Stimulated activated CD4-positive, alpha-beta T cell treated with anti-CD3 and anti-CD28 coated beads, TNF-alpha, amount 100 ng/mL, for 48 hours (primary cell): ENCODE data around the gene BTBD1.
"Not testable (repeated sequence)": the region's sequence is repeated elsewhere in the genome, so short reads cannot be mapped to it uniquely, and the experiment has no call there.

ENCODE experiments used
- DNase-seq, 3 donors: peaks; one replicate each; pipeline ENCODE4 v3.0.0-alpha.2; 2020; ENCODE audit warnings: low read depth in 3 of 3

The BTBD1 gene

GRCh38 chr15:83094583-83094982 lies 27.5 kb upstream of the BTBD1 start:
- no peak for DNase-seq

DNA sequence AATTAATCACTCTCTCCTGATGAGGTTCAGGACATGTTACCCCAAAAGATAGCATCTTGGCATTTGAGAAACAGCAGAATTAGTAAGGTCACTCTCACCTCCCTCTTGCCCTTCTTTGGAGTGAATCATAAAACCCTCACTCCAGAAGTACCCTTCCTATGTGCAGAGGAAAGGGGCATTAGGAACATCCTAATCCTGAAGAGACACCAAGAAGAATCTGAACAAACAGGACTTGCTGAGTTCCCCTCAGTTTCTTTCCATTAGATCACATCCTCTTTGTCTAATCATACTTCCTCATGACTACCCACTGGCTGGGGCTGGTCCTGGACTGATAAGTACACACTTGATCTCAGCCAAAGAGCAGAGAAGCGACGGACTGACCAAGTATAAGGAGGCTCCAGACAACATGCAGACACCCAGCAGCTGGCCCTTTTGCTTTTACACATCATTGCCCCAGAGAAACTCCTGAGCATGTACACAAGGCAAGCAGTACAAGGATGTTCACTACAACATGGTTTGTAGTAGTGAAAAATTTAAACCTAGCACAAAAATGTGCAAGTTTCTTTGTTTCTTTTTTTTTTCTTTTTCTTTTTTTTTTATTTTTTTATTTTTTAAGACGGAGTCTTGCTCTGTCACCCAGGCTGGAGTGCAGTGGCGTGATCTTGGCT lies 25.4 kb upstream of the BTBD1 start:
- DNase-seq = no peak

DNA sequence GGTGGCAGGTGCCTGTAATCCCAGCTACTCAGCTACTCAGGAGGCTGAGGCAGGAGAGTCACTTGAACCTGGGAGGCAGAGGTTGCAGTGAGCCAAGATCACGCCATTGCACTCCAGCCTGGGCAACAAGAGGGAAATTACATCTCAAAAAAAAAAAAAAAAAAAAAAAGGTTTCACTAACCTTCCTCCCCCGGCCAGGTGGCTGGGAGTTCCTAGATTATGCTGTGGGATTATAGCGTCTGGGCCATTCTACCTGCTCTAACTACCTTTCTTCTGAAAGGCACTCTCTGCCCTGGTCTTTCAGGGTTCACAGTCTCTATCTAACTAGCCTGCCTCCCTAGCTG lies 24.9 kb upstream of the BTBD1 start:
- not testable (repeated sequence) for DNase-seq

GRCh38 chr15:83090465-83090864 lies 23.4 kb upstream of the BTBD1 start:
- no peak for DNase-seq

- no peak for DNase-seq
Measured at GRCh38 chr15:83088876-83089275, 21.8 kb upstream of the BTBD1 start.

GRCh38 chr15:83087576-83087975 lies 20.5 kb upstream of the BTBD1 start:
- DNase-seq = no peak

GRCh38 chr15:83085864-83086552 lies 19.0 kb upstream of the BTBD1 start:
- not testable (repeated sequence) for DNase-seq

DNA sequence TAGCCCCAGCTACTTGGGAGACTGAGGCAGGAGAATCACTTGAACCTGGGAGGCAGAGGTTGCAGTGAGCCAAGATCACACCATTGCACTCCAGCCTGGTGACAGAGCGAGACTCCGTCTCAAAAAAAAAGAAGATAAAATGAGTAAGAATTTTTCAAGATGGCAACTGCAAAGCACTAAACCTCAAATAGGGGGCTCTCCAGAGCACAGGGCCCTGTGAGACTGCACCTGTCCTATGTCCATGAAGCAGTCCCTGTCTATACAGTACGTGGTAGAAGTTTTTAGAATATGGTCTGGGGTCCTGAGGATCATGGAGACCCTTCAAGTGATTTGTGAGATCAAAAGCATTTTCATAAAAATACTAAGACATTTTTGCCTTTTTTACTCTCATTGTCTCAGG lies 18.4 kb upstream of the BTBD1 start:
- not testable (repeated sequence) for DNase-seq

DNA sequence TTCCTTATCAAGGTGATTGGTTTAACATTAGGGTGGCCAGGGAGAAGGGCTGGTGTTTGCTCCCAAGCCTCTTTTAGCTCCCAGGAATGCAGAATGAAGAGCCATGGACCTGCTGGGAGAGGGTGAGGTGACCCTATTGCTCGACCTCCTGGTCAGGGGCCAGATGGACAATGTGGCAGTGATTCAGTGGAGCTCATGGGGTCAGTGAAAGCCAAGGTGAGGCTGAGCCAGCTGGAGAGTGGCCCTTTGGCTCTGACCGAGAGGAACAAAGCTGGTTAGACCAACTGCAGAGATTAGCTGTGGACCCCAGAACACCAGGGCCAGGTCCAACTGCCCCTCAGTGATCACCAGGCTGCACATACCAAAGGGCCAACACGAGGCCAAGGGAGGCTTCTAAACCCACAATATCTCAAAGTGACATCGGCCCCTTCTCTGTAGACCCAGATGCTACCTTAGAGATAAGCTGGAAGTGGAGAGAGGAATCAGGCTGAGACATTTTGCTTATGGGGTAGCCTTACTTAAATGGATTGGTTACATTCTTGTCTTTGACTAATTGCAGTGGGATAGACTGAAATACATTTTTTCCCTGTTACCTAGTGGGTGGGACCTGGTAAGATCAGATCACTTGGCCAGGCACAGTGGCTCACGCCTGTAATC lies 15.8 kb upstream of the BTBD1 start:
- no peak for DNase-seq

DNA sequence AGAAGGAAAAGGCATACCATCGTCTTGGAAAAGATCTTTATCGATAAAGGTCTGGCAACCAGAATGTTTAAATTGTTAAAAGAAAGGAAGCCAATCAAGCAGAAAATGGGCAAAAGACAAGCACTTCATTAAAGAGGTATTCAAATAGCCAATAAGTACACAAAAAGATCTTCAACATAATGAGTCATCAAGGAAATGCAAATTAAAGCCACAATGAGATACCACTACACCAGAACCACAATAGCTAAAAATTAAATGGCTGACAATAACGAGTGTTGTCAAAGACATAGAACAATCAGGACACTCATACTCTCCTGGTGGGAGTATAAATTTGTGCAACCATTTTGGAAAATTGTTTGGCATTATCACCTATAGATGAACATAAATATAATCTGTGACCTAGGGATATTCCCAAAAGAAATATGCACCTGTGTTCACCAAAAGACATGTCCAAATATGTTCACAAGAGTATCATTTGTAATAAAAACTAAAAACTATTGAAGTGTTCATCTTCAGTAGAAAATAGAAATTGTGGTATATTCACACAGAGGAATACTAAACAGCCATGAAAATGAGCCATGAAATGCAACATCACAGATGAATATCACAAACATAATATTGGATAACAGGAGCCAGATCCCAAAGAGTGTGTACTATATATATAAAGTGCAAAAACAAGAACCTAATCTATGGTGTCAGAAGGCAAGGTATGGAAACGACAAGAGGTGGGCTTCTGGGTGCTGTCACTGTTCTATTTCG lies 14.4 kb upstream of the BTBD1 start:
- no peak for DNase-seq

GRCh38 chr15:83078712-83079111 lies 11.7 kb upstream of the BTBD1 start:
- no peak for DNase-seq

- DNase-seq = no peak
Measured at GRCh38 chr15:83077491-83078230, 10.6 kb upstream of the BTBD1 start.

- DNase-seq = peak in 1 of 3 donors; percentile 20
Measured at GRCh38 chr15:83069211-83069642, 2.2 kb upstream of the BTBD1 start.

GRCh38 chr15:83068054-83068453 lies 1.0 kb upstream of the BTBD1 start:
- DNase-seq = no peak

DNA sequence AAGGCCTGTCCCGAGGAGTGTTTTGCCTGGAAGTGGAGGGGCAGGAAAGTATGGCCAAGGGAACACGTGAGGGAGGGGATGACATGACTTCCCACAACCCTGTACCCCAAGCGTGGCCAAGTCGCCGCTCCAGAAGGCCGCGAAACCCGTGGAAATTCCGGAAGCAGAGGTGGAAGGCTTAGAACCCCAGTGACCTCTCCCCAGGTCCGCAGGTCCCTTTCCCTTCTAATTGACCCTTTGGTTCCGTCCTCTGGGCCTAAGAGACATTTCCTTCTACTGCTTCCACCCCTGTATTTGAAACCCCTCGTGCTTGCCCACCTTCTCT lies 548 bp upstream of the BTBD1 start:
- DNase-seq = no peak

DNA sequence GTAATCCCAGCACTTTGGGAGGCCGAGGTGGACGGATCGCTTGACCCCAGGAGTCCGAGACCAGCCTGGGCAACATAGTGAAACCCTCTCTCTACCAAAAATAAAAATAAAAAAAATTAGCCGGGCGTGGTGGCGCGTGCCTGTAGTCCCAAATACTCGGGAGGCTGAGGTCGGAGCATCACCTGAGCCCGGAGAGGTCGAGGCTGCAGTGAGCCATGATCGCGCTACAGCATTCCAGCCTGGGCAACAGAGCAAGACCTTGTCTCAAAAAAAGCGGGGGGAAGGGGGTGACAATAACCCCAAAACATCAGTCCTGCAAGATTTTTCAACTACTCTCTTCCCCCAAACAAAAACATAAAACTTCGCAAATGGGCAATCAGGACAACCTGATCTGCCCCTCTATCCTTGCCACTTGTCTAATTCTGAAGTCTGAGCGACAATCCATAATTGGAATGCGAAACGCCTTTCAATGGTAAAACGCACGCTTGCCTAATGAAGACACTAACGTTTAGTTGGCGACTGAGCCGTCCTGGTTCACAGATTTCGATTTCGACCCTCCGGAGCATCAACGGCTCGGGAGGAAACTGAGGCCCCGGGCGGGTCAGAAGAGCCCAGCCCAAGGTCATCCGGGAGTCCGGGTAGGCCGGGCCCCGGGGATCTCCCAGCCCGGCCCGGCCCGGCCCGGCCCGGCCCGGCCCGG lies 868 bp downstream of the BTBD1 start:
- DNase-seq = no peak

- DNase-seq = no peak
Measured at GRCh38 chr15:83065431-83065830, 1.6 kb downstream of the BTBD1 start.

DNA sequence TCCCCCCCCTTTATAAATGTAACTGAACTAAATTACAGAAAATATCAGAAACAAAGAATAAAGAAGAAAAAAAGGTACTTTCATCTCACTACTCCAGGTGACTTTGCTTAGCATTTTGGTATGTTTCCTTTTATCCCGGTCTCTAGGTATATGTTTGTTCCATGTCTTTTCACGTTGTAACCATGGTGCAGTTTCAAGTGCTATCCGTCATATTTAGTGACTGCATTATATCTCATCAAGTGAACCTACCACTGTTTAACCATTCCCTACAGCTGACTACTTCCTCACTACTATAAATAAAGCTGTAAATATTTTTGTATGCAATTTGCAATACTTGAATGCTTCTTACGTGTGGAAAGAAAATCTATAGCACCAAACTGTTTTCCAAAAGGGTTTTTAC lies 2.2 kb downstream of the BTBD1 start:
- DNase-seq = no peak

- no peak for DNase-seq
Measured at GRCh38 chr15:83063551-83063950, 3.5 kb downstream of the BTBD1 start.

DNA sequence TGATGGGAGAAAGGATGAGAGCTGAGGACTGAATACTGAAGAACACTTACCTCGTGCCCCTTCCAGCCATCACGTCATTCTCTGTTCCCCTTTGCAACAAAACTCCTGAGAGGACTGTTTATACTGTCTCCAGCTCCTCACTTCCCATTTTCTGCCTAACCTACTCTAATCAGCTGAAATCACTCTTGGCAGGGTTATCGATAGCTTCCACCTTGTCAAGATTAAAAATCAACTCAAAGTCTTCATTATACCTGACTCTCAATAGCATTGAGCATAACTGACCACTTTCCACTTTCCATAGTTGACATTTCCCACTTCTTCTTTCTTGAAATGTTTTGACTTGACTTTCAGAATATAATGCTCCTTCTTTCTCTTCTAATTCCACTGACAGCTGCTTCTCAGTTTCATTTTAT lies 4.3 kb downstream of the BTBD1 start:
- DNase-seq = no peak

DNA sequence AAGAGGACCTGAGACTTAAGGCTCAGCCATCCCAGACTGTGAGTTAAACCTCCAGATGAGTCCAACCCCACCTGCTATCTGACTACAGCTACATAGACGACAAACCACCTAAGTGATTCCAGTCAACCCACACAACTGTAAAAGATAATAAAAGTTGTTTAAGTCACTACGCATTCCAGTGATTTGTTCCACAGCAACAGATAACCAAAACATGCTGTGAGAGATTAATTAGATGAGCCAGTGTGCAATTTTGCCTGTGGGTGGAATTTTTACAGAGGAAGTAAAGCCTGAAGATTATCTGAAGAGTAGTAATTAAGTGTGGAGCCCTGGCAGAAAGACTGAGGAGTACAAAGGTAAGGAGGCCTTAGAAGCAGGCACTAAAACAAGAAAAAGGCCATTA lies 5.4 kb downstream of the BTBD1 start:
- no peak for DNase-seq
